ENCODE results near the gene ASF1A. TPM values are rescaled to one million over a fixed set of nuclear protein-coding genes. Genes with fewer than 3 reads are reported as not detected.
A peak's percentile ranks its signal among the peaks of the same experiment; 100 is the strongest.

The ASF1A gene
- total and polyA plus RNA-seq, 2 of the 13 experiments (the other 11 are each of a cell fraction or from before 2014, with no cell fraction given) = 14.5 to 49.9 TPM

- peak; percentile 97 for TF ChIP-seq ZNF142 (CRISPR knock-in tag; IDR thresholded peaks at IDR 0.05)
- TF ChIP-seq RXRA (CRISPR knock-in tag; IDR thresholded peaks at IDR 0.05) = peak; percentile 5; the same call in 1 of the 2 replicates
- no peak for TF ChIP-seq TFE3 (CRISPR knock-in tag; IDR thresholded peaks at IDR 0.05)
- peak; percentile 78 for TF ChIP-seq ZSCAN21 (CRISPR knock-in tag; IDR thresholded peaks at IDR 0.05; ENCODE audit: borderline replicate concordance)
- 0 out of 2 replicates have a peak, but pooled peaks have one; percentile 28 for TF ChIP-seq EED (CRISPR knock-in tag; IDR thresholded peaks at IDR 0.05)
- peak; percentile 6; the same call in 1 of the 2 replicates for TF ChIP-seq ZNF367 (CRISPR knock-in tag; IDR thresholded peaks at IDR 0.05; ENCODE audit: borderline replicate concordance)
- 0 out of 2 replicates have a peak, but pooled peaks have one; percentile 8 for TF ChIP-seq ZNF747 (CRISPR knock-in tag; IDR thresholded peaks at IDR 0.05; ENCODE audit: borderline replicate concordance)
- TF ChIP-seq ZNF513 (CRISPR knock-in tag; conservative IDR thresholded peaks at IDR 0.05) = no peak
- TF ChIP-seq ZNF225 (CRISPR knock-in tag; IDR thresholded peaks at IDR 0.05) = peak; percentile 73
- TF ChIP-seq RFX1 (IDR thresholded peaks at IDR 0.05) = no peak
- peak; percentile 94 for TF ChIP-seq FLYWCH1 (CRISPR knock-in tag; IDR thresholded peaks at IDR 0.05)
- TF ChIP-seq ZNF782 (CRISPR knock-in tag; IDR thresholded peaks at IDR 0.05; ENCODE audit: borderline replicate concordance) = peak; percentile 74
- TF ChIP-seq ZNF574 (CRISPR knock-in tag; IDR thresholded peaks at IDR 0.05) = 0 out of 2 replicates have a peak, but pooled peaks have one; percentile 56
- peak; percentile 83 for TF ChIP-seq MYPOP (CRISPR knock-in tag; IDR thresholded peaks at IDR 0.05)
- TF ChIP-seq HNRNPL (IDR thresholded peaks at IDR 0.05; ENCODE audit: low read depth, low read length) = 0 out of 2 replicates have a peak, but pooled peaks have one; percentile 17
Observed at GRCh38 chr6:118894425-118895260, 691 bp downstream of the ASF1A start (continued).
